Stimulated activated CD4-positive, alpha-beta T cell treated with anti-CD3 and anti-CD28 coated beads, Interleukin-4, amount 100 ng/mL, for 48 hours (primary cell): Measurements from ENCODE around the gene SHF.
"Not testable (repeated sequence)": the region's sequence is repeated elsewhere in the genome, so short reads cannot be mapped to it uniquely, and the experiment has no call there.

Experiments
- DNase-seq, 2 donors: peaks; one replicate each; pipeline ENCODE4 v3.0.0-alpha.2; 2020; ENCODE audit warnings: low read depth in 2 of 2

SHF gene

GRCh38 chr15:45147606-45148005 lies 40.2 kb downstream of the SHF start:
- DNase-seq: no peak

DNA sequence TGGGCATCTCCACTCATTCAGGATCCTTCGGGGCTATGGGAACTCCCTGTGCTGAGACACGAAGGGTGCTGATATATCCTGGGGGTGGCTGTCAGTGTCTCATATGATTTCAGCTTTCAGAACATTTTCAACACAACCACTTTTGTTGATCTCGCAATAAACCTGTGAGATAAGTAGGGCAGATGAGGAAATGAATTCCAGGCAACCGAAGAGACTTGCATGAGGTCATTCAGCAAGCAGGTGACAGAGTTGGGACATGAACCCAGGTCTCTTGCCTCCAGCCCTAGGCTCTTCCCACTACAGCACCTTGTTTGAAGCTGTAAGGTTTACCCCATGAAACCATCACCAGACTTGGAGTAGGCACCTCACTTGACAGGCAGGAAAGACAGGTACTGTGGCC lies 41.4 kb downstream of the SHF start:
- no peak for DNase-seq

DNA sequence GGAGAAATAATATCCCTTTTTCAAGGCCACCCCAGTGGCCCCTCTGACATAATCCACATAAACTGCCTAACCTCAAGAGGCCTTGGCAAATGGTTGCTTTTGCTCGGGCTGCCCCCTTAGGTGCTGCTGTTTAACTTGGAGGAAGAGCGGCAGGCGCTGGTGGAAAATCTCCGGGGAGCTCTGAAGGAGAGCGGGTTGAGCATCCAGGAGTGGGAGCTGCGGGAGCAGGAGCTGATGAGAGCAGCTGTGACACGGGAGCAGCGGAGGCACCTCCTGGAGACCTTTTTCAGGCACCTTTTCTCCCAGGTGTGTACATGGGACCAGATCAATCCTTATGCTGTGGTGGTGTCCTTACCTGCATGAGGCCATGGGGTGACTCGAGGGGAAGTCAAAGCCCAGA lies 43.0 kb downstream of the SHF start:
- DNase-seq: no peak

DNA sequence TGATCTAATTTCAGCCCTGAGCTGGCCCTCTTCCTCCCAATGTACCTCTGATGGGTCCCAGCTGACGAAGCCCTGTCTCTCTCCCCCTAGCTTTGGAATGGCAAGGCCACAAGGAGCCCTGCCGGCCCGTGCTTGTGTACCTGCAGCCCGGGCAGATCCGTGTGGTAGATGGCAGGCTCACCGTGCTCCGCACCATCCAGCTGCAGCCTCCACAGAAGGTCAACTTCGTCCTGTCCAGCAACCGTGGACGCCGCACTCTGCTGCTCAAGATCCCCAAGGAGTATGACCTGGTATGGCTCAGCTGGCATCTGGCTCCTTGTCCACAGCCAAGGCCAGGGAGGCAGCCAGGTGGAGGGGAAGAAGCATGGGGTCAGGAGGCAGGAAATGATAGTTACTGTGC lies 43.8 kb downstream of the SHF start:
- no peak for DNase-seq

- DNase-seq: no peak
These were observed 44.7 kb downstream of the SHF start for GRCh38 chr15:45143056-45143455.

GRCh38 chr15:45141386-45141785 lies 46.4 kb downstream of the SHF start:
- no peak for DNase-seq

DNA sequence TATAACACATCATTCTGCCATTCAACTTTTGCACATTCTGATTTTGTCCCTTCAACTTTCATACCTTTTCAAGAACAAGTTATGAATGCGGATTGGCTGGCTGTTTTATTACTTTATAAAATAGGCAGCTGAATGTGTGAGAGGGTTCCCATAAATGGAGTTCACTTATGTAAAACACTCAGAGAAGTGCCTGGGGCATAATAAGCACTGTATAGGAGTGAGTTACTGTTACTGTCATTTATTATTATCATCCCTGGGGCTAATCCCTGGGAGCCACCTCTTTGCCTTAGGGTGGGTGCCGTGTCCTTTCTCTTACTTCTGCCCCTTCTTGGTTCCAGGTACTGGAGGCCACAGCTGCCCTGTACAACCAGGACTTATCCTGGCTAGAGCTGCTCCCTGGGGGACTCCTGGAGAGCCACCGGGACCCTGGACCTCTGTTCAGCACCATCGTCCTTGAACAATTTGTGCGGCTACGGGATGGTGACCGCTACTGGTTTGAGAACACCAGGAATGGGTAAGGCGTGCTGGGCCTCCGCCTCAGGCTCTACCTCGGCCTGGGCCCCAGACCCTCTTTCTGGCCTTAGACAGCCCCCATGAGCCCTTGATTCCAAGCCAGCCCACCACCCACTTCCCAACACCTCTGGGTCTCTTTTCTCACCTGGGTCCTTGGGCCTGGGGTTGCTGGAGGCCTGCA lies 47.1 kb downstream of the SHF start:
- no peak for DNase-seq

DNA sequence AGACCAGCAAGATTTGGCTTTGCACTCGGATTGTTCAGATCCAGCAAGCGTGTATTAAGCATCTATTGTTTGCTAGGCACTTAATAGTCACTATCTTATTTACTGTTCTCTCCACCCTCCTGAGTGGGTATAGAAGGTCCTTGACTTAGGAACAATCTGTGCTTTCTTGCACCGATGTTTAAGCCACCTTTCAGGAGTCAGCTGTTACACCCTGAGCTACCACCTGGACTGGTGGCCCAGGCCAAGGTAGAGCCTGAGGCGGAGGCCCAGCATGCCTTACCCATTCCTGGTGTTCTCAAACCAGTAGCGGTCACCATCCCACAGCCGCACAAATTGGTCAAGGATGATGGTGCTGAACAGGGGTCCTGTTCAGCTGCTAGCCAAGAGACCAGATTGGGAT lies 48.0 kb downstream of the SHF start:
- no peak for DNase-seq

DNA sequence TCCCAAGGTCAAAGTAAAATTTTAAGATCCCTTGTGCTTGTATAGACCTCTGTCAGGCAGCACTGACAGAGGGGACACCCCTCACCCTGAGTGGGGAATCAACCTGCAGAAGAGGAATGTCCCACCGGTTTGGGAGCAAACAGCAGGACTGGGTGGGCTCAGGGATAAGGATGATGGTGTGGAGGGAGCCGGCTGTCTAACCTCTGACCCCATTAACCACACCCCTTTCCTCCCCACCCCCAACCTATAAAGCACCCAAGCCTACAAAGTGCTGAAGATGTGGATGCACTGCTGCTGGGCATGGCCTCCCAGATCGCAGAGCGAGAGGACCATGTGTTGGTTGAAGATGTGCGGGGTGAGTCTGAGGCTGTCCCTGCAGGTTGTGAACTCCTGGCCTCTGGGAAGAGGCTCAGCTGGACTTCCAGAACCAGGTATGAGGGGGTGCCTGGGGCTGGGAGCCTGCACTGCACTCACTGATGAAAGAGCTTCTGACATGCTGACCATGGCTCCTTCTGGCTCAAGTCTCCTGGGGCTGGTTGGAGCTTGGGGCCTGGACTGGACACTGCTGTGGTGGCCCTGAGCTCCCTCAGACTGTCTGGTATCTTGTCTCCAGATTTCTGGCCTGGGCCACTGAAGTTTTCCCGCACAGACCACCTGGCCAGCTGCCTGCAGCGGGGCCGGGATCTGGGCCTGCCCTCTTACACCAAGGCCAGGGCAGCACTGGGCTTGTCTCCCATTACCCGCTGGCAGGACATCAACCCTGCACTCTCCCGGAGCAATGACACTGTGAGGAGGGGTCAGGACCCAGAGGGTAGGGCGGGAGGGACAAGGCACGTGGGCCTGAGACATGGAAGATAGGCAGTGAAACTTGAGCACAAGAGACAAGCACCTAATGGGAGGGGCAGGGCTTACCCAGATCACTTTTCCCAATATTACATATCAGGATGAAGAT lies 48.7 kb downstream of the SHF start:
- no peak for DNase-seq

GRCh38 chr15:45137703-45138102 lies 50.1 kb downstream of the SHF start:
- no peak for DNase-seq

GRCh38 chr15:45136378-45136764 lies 51.4 kb downstream of the SHF start:
- no peak for DNase-seq

DNA sequence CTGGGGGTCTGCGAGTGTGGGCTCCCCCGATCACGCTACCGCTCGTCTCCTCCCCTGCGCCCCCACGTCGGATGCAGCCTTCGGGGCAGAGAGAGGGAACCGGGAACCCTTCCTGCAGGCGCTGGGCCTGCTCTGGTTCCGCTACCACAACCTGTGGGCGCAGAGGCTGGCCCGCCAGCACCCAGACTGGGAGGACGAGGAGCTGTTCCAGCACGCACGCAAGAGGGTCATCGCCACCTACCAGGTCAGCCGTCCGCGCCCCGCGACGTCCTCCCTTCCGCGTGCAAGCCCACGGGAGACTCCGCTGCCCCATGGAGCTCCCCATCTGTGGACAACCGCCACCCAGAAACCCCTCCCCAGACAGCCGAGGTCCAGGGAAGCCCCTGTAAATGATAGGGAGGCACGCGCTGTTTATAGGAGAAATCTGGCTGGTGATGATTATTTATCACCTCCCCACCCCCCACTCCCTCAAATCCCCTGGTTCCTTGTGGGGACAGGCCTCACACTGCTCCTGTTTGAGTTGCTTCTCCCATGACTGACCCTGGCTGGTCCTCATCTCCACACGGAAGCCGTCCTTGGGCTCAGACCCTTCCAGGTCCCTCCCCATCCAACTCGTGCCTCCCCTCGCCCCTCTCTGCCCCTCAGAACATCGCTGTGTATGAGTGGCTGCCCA lies 51.9 kb downstream of the SHF start:
- not testable (repeated sequence) for DNase-seq

DNA sequence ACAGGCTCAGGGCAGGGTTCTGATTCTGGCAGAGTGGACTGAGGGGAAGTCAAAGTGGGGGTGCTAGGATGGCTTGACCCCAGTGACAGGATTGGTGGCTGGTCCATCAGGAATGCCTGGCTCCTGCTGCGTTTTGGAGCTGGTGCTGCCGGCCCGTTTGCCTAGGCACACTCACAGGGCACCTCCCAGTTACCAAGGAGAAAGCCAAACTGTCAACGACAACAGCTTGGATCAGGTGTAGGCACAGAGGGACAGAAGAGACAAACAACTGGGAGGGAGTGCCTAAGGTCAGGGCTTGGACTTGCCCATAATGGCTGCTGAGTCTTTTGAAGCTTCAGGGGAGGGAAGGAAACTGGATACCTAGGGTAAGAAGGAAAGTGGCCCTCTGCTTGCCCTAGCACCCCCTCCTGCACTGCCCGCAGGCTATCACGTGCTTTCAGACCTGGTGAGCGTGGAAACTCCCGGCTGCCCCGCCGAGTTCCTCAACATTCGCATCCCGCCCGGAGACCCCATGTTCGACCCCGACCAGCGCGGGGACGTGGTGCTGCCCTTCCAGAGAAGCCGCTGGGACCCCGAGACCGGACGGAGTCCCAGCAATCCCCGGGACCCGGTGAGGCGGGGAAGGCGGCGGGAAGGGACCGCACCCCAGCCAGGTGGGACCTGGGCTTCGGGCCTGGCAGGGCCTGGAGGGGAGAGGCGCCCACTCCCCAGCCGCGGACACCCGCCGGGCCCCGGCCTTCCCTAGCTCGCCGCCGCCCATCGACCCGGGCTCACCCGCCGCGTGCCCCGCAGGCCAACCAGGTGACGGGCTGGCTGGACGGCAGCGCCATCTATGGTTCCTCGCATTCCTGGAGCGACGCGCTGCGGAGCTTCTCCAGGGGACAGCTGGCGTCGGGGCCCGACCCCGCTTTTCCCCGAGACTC lies 52.8 kb downstream of the SHF start:
- DNase-seq: no peak

DNA sequence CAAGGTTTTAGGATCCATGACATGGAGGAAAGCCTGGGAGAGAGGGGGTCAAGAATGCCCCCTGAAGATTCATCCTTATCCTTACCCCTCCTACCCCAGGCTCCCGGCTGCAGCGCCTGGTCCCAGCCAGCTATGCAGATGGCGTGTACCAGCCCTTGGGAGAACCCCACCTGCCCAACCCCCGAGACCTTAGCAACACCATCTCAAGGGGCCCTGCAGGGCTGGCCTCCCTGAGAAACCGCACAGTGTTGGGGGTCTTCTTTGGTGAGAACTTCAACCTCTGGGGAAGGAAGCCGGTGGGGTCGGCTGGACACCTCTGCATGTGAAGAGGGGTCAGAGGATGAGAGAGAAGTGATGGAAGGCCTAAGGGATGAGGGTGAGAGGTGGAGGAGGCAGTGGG lies 53.7 kb downstream of the SHF start:
- no peak for DNase-seq

DNA sequence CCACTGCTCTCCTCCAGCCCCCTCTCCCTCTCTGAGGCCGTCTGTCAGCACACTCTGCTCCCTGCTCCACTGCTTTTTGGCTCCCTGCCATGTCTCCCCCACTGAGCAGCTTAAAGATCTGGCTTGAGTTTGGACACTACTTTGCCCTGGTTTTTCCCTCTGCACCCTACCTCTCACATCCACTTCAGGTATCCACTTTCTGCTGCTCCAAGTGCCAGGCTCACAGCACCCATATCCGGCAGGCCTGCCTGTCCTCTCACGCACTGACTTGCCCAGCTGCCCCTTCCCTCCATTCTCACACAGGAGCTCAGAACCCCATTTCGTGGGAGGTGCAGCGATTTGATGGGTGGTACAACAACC lies 54.2 kb downstream of the SHF start:
- no peak for DNase-seq

- DNase-seq: no peak
These were observed 54.8 kb downstream of the SHF start for GRCh38 chr15:45132844-45133560.

DNA sequence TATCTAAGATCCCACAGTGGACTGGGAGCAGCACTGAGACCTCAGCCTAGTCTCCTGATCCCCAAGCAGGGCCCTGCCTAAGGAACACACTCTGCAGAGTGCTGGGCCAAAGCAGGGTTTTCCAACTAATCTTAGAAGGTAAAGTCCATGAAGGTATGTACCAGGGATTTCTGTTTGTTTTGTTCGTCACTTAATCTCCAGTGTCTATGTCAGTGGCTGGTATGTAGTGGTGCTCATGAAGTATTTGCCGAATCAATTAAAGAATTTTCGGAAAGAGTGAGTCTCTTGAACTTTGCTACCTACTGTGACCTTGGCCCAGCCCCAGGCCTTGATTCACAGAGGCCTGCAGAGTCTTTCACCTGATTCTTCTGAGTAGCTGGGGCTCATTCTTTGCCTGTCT lies 56.3 kb downstream of the SHF start:
- no peak for DNase-seq

- DNase-seq: no peak
These were observed 57.3 kb downstream of the SHF start for GRCh38 chr15:45130291-45131000.

- no peak for DNase-seq
These were observed 58.1 kb downstream of the SHF start, which contains the start of the genes DUOX1 and DUOXA1 for GRCh38 chr15:45129651-45130129. Gene DUOX1, plus strand, starts transcription at chr15:45129994. Its CDS starts 1,973 bp downstream, at chr15:45131967. Gene DUOXA1, minus strand, starts transcription at chr15:45129879. Its CDS starts 6,865 bp downstream, at chr15:45123014.
